CD4-positive, alpha-beta T cell treated with Interleukin-10 for 1 hour (primary cell): Measurements from ENCODE around the gene C22orf23.
"Not testable (repeated sequence)": the region's sequence is repeated elsewhere in the genome, so short reads cannot be mapped to it uniquely, and the experiment has no call there.

ENCODE experiments used
- DNase-seq: peaks from one replicate; pipeline ENCODE4 v3.0.0-alpha.2; 2020

Gene C22orf23

GRCh38 chr22:37953062-37953436 lies 352 bp downstream of the C22orf23 start:
- no peak for DNase-seq

- DNase-seq = not testable (repeated sequence)
These were observed 772 bp downstream of the C22orf23 start for GRCh38 chr22:37952629-37953028.

GRCh38 chr22:37951305-37951704 lies 2.1 kb downstream of the C22orf23 start:
- no peak for DNase-seq

- not testable (repeated sequence) for DNase-seq
These were observed 6.1 kb downstream of the C22orf23 start for GRCh38 chr22:37947142-37947795.

- not testable (repeated sequence) for DNase-seq
These were observed 9.0 kb downstream of the C22orf23 start for GRCh38 chr22:37944423-37944822.

GRCh38 chr22:37943825-37944198 lies 9.6 kb downstream of the C22orf23 start:
- DNase-seq = no peak

- DNase-seq = no peak
These were observed 10.1 kb downstream of the C22orf23 start for GRCh38 chr22:37943136-37943824.

- no peak for DNase-seq
These were observed 11.3 kb downstream of the C22orf23 start for GRCh38 chr22:37942133-37942532.

- no peak for DNase-seq
These were observed 12.6 kb downstream of the C22orf23 start for GRCh38 chr22:37940698-37941376.

GRCh38 chr22:37933711-37934376 lies 19.6 kb downstream of the C22orf23 start:
- peak; percentile 81 for DNase-seq

- DNase-seq = no peak
These were observed 20.4 kb downstream of the C22orf23 start for GRCh38 chr22:37932821-37933578.

- DNase-seq = no peak
These were observed 21.0 kb downstream of the C22orf23 start for GRCh38 chr22:37932401-37932800.

GRCh38 chr22:37931893-37932389 lies 21.5 kb downstream of the C22orf23 start:
- DNase-seq = no peak

GRCh38 chr22:37930952-37931440 lies 22.4 kb downstream of the C22orf23 start:
- no peak for DNase-seq

GRCh38 chr22:37930270-37930951 lies 23.0 kb downstream of the C22orf23 start:
- DNase-seq = peak; percentile 19

GRCh38 chr22:37929390-37929789 lies 24.0 kb downstream of the C22orf23 start:
- no peak for DNase-seq

- no peak for DNase-seq
These were observed 25.8 kb downstream of the C22orf23 start for GRCh38 chr22:37927637-37927936.

GRCh38 chr22:37926771-37927636 lies 26.4 kb downstream of the C22orf23 start:
- DNase-seq = no peak

GRCh38 chr22:37926358-37926757 lies 27.0 kb downstream of the C22orf23 start:
- DNase-seq = no peak

- no peak for DNase-seq
These were observed 27.6 kb downstream of the C22orf23 start for GRCh38 chr22:37925767-37926166.

- DNase-seq = no peak
These were observed 28.1 kb downstream of the C22orf23 start for GRCh38 chr22:37925330-37925729.
